ENCODE data around the gene IL17D.

DNA sequence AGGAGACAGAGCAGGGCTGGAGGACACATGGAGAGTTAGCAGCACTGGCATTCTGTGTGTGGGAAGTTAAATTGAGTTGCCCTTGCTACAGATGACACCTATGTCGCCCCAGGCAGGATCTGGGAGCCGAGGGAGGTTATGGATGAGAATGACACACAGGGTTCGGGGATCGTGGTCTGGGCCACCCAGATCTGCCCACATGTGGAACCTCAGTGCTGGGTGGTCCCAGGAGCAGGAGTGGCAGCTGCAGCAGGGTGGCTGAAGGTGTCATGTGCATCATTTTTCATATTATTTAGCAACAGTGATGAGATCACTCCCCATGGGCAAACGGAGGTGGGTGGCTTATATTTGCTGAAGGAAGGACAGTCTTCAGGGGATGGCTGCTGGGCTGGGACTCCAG is 3.2 kb downstream of the IL17D start:
- TF ChIP-seq EZH2 (IDR thresholded peaks at IDR 0.05; ENCODE audit: low read depth, unreplicated experiment) (no peak), POLR2AphosphoS5 (IDR thresholded peaks at IDR 0.05; ENCODE audit: low read depth) (no peak), ZNF331 (CRISPR knock-in tag; IDR thresholded peaks at IDR 0.05; ENCODE audit: low read depth) (no peak), CREB1 (CRISPR knock-in tag; IDR thresholded peaks at IDR 0.05; ENCODE audit: low read depth) (no peak)
- TF ChIP-seq, protein P1, sequence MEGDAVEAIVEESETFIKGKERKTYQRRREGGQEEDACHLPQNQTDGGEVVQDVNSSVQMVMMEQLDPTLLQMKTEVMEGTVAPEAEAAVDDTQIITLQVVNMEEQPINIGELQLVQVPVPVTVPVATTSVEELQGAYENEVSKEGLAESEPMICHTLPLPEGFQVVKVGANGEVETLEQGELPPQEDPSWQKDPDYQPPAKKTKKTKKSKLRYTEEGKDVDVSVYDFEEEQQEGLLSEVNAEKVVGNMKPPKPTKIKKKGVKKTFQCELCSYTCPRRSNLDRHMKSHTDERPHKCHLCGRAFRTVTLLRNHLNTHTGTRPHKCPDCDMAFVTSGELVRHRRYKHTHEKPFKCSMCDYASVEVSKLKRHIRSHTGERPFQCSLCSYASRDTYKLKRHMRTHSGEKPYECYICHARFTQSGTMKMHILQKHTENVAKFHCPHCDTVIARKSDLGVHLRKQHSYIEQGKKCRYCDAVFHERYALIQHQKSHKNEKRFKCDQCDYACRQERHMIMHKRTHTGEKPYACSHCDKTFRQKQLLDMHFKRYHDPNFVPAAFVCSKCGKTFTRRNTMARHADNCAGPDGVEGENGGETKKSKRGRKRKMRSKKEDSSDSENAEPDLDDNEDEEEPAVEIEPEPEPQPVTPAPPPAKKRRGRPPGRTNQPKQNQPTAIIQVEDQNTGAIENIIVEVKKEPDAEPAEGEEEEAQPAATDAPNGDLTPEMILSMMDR (conservative IDR thresholded peaks at IDR 0.05; ENCODE audit: low read depth in 2 of 2): no peak
- TF ChIP-seq, protein P2, sequence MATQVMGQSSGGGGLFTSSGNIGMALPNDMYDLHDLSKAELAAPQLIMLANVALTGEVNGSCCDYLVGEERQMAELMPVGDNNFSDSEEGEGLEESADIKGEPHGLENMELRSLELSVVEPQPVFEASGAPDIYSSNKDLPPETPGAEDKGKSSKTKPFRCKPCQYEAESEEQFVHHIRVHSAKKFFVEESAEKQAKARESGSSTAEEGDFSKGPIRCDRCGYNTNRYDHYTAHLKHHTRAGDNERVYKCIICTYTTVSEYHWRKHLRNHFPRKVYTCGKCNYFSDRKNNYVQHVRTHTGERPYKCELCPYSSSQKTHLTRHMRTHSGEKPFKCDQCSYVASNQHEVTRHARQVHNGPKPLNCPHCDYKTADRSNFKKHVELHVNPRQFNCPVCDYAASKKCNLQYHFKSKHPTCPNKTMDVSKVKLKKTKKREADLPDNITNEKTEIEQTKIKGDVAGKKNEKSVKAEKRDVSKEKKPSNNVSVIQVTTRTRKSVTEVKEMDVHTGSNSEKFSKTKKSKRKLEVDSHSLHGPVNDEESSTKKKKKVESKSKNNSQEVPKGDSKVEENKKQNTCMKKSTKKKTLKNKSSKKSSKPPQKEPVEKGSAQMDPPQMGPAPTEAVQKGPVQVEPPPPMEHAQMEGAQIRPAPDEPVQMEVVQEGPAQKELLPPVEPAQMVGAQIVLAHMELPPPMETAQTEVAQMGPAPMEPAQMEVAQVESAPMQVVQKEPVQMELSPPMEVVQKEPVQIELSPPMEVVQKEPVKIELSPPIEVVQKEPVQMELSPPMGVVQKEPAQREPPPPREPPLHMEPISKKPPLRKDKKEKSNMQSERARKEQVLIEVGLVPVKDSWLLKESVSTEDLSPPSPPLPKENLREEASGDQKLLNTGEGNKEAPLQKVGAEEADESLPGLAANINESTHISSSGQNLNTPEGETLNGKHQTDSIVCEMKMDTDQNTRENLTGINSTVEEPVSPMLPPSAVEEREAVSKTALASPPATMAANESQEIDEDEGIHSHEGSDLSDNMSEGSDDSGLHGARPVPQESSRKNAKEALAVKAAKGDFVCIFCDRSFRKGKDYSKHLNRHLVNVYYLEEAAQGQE (IDR thresholded peaks at IDR 0.05; ENCODE audit: unreplicated experiment): no peak

All from GM23338 (cell line).